CD4-positive, alpha-beta T cell treated with Interleukin-17A for 1 hour (primary cell): Measurements from ENCODE around the gene GALNT9.
"Not testable (repeated sequence)": the region's sequence is repeated elsewhere in the genome, so short reads cannot be mapped to it uniquely, and the experiment has no call there.

Experiments
- DNase-seq: peaks from one replicate; pipeline ENCODE4 v3.0.0-alpha.2; 2020

GALNT9 gene

GRCh38 chr12:132311201-132311915, 18.0 kb downstream of the GALNT9 start:
- DNase-seq: no peak

GRCh38 chr12:132310181-132311040, 19.0 kb downstream of the GALNT9 start:
- DNase-seq: no peak

GRCh38 chr12:132309596-132310086, 19.7 kb downstream of the GALNT9 start:
- no peak for DNase-seq

GRCh38 chr12:132308853-132309595, 20.4 kb downstream of the GALNT9 start:
- DNase-seq: no peak

GRCh38 chr12:132307976-132308852, 21.2 kb downstream of the GALNT9 start:
- DNase-seq: no peak

- no peak for DNase-seq
Observed at GRCh38 chr12:132306885-132307191, 22.6 kb downstream of the GALNT9 start.

- DNase-seq: no peak
Observed at GRCh38 chr12:132305991-132306884, 23.2 kb downstream of the GALNT9 start.

GRCh38 chr12:132305560-132305966, 23.8 kb downstream of the GALNT9 start:
- no peak for DNase-seq

GRCh38 chr12:132304866-132305265, 24.5 kb downstream of the GALNT9 start:
- not testable (repeated sequence) for DNase-seq

GRCh38 chr12:132303853-132304373, 25.5 kb downstream of the GALNT9 start:
- DNase-seq: not testable (repeated sequence)

GRCh38 chr12:132302466-132303358, 26.7 kb downstream of the GALNT9 start:
- DNase-seq: no peak

GRCh38 chr12:132300789-132301722, 28.3 kb downstream of the GALNT9 start:
- no peak for DNase-seq

- no peak for DNase-seq
Observed at GRCh38 chr12:132296063-132296462, 33.3 kb downstream of the GALNT9 start.

GRCh38 chr12:132295561-132295960, 33.8 kb downstream of the GALNT9 start:
- DNase-seq: not testable (repeated sequence)

- no peak for DNase-seq
Observed at GRCh38 chr12:132295101-132295526, 34.3 kb downstream of the GALNT9 start.

- no peak for DNase-seq
Observed at GRCh38 chr12:132294121-132295034, 35.0 kb downstream of the GALNT9 start.
